TTC549 (cell line): ENCODE measurements around the gene SMIM11.
"Not testable (repeated sequence)": the region's sequence is repeated elsewhere in the genome, so short reads cannot be mapped to it uniquely, and the experiment has no call there.

ENCODE experiments used
- FAIRE-seq: peaks from 2 replicates; lab custom pipeline; 2012; peaks lifted over from hg19 to GRCh38; lab: Jason Lieb, UNC

The SMIM11 gene

GRCh38 chr21:34423805-34424204 is 48.5 kb downstream of the SMIM11 start, which contains the start of gene SMIM34:
TSS of gene SMIM34 (minus strand) at chr21:34423951. CDS start at chr21:34423839, 112 bp downstream.
- not testable (repeated sequence) for FAIRE-seq

GRCh38 chr21:34427339-34427738 is 52.0 kb downstream of the SMIM11 start:
- FAIRE-seq, result not testable (repeated sequence)

GRCh38 chr21:34428441-34428840 is 53.1 kb downstream of the SMIM11 start:
- FAIRE-seq, result not testable (repeated sequence)

GRCh38 chr21:34429710-34430109 is 54.4 kb downstream of the SMIM11 start:
- FAIRE-seq, result not testable (repeated sequence)
